CMK (cell line): ENCODE results near the gene TRIO.

Source experiments
- DNase-seq: peaks from one replicate; pipeline ENCODE4 v3.0.0-alpha.2; 2010; ENCODE audit warnings: low read depth

Gene TRIO

DNA sequence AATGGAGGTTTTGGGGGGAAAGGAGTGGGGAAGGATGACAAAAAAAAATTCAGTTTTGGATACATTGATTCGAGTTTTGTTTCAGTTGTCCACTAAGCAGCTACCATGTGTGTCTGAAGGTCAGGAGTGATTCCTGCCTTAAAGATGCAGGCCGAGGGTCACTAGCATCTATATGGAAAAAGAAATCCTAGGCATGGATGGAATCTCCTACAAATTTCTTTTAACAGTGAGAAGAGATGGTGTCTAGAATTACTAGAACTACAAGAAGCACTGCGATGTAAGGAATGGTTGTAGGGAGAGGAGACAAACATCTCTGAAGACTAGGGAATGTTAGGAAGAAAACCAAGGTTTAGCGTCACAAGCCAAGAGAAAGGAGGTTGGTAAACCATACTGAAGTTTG is 19.6 kb upstream of the TRIO start:
- no peak for DNase-seq

DNA sequence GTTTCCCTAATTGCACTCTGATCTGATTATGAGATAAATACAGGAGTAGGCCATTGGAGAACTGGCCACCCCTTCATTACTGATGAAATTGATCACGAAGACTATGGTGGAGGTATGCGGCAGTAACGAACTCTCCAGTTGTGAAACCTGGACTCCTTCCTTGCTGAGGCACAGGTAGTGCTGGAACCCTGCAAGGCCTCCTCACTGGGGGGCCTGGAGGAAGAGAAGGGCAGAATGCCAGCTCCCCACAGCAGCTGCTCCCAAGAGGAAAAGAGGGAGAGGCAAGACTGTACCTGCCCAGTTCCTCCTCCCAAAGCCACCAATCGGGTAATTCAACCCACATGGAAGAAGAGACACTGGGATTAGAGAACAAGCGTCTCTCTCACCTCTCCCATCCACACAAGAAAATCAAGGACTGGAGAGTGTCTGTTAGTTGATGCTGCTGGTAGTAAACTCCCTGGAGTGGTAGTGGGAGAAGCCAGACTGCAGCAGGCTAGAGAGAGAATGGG is 19.1 kb upstream of the TRIO start:
- no peak for DNase-seq

DNA sequence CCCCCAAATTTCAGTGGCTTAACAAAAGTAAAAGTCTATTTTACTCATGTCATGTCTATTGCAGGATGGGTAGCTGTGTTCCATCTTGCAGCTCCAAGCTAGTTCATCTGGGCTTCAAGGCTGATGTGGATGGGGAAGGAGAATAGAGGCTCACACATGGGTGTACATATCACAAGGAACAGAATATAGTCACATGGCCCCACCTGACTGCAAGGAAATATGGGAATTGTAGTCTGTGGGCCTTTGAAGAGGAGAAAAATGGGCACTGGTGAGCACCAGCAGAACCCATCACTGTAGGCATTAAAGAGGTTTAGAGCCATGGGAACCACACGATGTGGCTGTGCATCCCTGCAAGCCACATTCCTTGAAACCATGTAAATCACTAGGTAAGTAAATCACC is 17.9 kb upstream of the TRIO start:
- DNase-seq, result no peak

GRCh38 chr5:14127587-14127986 is 15.6 kb upstream of the TRIO start:
- DNase-seq, result no peak

DNA sequence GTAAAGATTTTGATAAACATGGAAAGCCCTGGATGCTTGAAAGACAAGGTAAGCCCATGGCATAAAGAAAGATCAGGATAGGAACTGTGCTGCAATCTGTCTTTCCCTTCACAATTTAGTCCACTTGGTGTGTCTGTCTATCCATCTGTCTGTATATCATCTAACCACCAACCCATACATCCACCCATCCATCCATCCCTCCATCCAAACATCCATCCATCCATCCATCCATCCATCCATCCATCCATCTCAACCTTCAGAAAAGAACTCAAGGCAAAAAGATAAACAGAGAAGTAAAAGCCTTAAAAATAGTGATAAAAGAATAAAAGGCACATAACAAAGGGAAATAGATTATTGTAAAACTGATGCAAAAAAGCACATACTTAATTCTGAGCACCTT is 15.1 kb upstream of the TRIO start:
- no peak for DNase-seq

DNA sequence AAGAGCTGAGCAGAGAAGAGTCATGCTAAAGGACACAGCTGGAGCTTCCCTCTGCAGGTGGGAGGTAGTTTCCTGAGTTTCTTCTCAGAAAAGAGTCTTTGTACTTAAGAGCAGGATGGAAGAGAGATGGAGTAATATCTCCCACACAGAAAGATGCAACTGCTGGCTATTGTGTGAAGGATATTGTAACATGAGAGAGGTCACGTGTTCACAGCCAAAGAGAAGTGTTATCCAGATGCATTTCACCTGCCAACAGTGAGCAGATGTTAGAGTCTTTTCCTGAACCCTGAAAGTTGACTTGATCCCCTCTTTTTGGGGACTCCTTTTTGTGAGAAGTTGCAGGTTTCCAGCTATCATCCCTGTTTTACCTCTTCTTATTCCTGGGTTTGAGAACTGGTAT is 14.0 kb upstream of the TRIO start:
- DNase-seq, result no peak

DNA sequence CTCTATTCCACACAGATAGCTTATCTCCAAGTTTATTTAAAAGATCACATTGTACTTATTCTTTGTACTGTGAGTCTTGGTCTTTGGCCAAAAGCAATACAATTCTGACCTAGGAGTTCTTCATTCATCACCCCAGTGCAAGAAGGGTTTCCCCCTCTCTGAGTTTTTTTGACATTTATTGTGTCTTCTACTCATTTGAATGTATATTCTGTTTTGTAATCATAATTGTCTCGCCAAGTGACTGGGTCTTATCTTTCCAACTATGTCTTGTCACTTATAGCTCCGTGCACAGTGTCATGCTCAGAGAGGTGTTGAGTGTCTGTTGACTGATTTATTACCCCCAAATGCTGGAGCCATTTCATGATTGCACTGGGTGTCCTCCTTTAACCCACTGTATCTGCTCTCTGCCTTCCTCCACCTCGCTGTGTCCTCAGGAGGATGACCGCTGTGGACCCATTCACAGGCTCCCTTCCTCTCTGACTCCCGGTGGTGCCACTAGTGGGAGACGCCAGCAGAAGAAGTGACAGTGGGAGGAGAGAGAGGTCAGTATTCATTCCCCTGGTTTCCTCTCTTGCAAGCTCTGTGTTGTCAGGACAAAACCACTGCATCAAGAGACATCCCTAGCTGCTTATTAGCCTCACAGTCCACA is 11.2 kb upstream of the TRIO start:
- DNase-seq, result no peak

GRCh38 chr5:14133394-14133793 is 9.7 kb upstream of the TRIO start:
- no peak for DNase-seq

DNA sequence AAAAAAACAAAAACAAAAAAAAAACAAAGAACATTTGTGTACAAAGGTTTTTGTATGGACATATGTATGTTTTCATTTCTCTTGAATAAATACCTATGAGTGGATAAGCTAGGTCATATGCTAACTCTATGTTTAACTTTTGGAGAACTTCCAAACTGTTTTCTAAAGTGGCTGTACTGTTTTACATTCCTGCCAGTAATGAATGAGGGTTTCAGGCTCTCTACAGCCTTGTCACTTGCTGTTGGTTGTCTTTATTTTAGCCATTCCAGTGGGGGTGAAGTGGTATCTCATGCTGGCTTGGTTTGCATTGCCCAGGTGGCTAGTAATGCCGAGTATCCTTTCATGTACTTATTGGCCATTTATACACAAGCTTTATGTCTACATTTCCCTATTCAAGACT is 9.1 kb upstream of the TRIO start:
- no peak for DNase-seq

DNA sequence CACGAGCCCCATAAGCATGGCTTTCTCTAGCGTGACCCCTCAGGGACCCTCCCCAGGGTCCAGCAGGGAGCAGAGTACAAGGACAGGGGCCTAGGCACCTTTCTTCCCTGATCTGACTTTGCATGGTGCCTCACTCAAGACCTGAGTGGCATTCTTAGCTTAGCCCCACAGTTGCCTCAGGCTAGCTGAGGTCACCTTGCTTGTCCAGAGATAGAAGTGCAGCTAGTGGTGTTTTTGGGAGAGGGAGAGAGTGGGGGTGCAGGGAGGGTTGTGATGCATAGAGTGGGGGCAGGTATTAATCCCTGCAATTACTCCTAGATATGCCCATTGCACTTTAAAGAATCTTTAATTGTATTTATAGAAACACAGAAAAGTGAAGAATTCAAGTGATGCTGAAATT is 8.4 kb upstream of the TRIO start:
- no peak for DNase-seq

DNA sequence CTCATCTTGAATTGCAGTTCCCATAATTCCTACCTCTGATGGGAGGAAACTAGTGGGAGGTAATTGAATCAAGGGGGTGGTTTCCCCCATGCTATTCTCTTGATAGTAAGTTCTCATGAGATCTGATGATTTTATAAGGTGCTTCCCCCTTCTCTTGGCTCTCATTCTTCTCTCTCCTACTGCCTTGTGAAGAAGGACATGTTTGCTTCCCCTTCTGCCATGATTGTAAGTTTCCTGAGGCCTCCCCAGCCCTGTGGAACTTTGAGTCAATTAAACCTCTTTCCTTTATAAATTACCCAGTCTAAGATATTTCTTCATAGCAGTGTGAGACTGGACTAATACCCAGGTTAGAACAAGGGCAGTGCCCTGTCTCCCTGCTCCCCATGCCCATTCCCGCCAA is 7.5 kb upstream of the TRIO start:
- no peak for DNase-seq

DNA sequence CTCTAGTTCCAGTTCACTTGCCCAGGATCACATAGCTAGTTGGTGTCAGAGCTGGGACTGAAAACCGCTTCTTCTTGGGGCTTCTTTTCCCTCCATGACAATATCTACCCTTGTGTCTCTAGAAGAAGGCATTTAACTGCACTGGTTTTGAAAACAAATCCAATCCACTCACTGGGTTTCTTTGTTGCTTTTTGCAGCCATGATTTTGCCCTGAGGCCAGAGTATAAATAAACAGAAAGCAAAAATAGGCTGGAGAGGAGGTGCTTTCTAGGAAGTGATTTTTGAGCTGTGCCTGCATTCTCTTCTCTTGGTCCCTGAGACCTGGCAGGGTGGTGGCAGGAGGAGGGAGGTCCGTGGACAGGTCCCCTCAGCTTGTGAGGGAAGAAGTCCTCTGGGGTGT is 6.9 kb upstream of the TRIO start:
- no peak for DNase-seq

GRCh38 chr5:14138608-14139540 is 4.3 kb upstream of the TRIO start:
- DNase-seq, result no peak

- no peak for DNase-seq
These were observed 1.4 kb upstream of the TRIO start for GRCh38 chr5:14141764-14142163.

DNA sequence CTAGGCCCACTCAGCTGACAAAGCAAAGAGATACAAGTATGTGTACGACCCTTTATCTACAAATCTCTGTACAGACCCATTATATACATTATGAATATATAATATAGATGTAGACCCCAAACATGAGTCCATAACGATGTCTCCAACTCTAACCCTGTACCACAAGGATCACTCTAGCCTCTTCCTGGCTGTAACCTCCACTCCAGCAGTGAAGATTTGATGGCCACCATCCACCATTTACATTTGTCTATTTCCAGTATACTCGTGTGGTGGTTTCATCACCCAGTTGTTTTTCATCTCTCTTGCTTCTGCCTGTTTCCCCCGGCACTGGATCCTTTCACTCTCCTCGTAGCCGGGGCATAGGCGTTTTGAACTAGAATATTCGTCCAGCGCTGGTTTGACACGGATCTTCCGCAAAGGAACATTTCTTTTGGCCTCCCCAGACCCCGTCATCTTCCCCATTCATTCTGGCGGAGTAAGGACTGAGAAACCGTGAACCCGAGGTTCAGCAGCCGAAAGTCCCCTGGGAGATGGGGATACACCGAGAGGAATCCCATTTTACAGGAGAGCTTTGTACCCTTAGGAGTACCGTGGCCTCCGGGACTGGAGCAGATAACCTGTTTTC is 828 bp upstream of the TRIO start:
- DNase-seq, result no peak

DNA sequence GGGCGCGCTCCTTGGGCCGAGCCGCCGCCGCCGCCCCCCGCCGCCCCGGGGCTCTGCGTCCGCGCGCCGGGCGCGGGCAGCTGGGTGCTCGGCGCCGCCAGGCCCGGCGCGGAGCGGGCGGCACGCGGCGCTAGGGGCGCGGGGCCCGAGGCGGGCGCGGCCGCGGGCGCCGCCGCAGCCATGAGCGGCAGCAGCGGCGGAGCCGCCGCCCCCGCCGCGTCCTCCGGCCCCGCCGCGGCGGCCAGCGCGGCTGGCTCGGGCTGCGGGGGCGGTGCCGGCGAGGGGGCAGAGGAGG is 351 bp downstream of the TRIO start:
- no peak for DNase-seq

DNA sequence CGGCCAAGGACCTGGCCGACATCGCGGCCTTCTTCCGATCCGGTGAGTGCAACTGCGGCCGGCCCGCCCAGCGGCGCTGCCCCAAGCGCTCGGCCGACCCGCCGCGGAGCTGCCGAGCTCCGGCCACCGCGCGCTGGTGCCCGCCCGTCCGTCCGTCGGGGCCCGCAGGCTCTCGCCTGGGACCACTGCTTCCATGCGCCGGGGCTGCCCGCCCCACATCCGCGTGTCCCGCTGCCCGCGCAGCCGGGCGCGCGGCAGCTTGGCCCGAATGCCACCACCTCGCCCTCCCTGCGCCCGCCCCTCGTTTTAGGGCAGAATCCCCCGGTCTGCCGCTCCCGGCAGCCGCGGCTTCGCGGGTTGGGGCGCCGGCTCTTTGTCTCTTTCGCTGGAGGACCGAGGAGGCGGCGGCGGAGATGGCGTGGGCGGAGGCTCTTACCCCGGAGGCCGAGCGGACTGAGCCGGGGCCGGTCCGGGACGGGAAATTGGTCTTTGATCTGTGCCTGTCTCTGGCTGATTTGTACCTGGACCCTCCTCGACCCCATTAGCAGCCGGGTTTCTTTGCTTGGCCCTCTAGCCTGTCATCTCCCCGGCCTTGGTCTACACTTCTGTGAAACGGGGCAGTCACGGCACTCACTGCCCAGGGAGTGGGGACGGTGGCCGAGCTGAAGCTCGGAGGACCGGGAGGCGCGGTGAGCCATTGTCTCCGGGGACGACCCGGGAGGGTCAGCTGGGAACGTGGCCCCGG is 871 bp downstream of the TRIO start:
- DNase-seq, result no peak

GRCh38 chr5:14144586-14145434 is 1.7 kb downstream of the TRIO start:
- DNase-seq, result no peak

DNA sequence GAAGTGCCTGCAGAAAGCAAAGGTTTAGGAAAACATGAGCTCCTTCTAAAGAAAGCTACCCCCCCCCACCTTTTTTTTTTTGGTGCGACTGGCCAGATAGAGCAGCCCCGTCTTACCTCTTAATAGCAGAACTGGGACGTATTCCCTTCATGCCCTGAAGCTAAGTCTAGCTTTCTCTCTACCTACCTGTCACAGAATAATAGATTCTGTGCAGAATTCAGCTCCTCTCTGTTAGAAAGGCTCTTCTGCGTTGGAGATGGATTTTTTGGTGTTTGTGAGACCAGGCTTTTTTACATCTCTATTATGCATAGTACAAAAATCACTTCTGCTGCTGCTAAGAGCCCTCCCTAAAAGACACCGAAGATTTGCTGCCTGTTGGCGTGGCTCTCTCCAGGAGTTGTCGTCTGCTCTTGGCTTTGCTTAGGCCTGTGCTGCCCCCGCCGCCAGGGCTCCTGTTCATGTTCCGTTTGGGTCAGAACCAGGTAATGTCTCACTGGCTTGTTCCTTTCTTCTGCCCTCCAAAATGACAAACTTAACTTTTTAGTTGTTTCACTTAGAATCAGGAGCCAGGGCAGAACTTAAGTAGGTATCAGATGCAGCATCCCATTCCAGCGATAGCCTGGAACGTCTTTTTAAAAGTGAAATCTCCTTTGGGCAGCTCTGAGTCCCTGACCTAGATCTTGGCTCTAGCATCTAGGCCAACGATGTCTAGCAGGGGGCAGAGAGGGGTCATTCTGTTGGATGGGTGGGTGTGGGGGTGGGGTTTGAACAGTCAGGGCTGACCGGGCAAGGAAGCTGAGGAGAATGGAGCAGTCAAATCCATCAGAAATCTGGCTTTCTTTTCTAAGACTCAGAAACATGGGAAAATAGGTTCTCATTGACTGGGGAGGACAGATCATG is 2.5 kb downstream of the TRIO start:
- no peak for DNase-seq

- DNase-seq, result no peak
These were observed 3.6 kb downstream of the TRIO start for GRCh38 chr5:14146725-14147124.

GRCh38 chr5:14147210-14147609 is 4.1 kb downstream of the TRIO start:
- no peak for DNase-seq
